ENCODE results near the gene COPG2.

DNA sequence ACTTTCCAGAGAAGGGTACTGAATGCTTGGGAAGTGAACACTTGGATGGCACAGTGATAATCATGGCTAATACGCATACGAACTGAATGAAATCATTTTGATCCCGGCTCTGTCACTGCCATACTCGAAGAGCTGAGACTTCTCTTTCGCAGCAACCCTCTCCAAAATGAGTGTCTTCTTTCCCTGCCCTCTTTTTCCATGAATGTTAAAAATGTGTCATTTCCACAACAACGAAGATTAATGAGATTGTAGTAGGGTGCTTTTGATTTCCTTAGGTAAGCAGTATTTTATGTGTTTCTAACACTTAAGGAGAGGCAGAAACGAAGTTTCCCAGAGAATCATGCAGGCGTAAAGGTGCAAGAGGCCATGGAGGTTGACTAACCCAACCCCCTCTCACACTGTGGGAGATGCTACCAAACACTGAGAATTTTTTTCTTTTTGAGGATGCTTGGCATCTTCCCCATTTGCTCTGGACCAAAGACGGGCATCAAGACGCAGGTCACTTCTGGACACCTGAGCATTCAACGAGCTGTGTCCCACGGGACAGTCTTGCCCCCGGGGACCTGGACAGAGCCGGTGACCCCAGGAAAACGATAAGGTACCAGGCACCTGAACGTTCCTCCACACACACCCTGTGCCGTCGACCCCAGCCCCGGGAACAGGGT is 823 bp downstream of the COPG2 start:
- TF ChIP-seq, protein P1, sequence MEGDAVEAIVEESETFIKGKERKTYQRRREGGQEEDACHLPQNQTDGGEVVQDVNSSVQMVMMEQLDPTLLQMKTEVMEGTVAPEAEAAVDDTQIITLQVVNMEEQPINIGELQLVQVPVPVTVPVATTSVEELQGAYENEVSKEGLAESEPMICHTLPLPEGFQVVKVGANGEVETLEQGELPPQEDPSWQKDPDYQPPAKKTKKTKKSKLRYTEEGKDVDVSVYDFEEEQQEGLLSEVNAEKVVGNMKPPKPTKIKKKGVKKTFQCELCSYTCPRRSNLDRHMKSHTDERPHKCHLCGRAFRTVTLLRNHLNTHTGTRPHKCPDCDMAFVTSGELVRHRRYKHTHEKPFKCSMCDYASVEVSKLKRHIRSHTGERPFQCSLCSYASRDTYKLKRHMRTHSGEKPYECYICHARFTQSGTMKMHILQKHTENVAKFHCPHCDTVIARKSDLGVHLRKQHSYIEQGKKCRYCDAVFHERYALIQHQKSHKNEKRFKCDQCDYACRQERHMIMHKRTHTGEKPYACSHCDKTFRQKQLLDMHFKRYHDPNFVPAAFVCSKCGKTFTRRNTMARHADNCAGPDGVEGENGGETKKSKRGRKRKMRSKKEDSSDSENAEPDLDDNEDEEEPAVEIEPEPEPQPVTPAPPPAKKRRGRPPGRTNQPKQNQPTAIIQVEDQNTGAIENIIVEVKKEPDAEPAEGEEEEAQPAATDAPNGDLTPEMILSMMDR (IDR thresholded peaks at IDR 0.05; ENCODE audit: low read length): no peak
- TF ChIP-seq EZH2 (IDR thresholded peaks at IDR 0.05; ENCODE audit: borderline replicate concordance, low read length): no peak

Measured in OCI-LY1 (cell line).